ENCODE measurements around the gene CXCL12. TPM values are rescaled to one million over a fixed set of nuclear protein-coding genes. Genes with fewer than 3 reads are reported as not detected.

Gene CXCL12
- total and polyA plus RNA-seq, 2 of the 13 experiments (the other 11 are each of a cell fraction or from before 2014, with no cell fraction given): not detected

DNA sequence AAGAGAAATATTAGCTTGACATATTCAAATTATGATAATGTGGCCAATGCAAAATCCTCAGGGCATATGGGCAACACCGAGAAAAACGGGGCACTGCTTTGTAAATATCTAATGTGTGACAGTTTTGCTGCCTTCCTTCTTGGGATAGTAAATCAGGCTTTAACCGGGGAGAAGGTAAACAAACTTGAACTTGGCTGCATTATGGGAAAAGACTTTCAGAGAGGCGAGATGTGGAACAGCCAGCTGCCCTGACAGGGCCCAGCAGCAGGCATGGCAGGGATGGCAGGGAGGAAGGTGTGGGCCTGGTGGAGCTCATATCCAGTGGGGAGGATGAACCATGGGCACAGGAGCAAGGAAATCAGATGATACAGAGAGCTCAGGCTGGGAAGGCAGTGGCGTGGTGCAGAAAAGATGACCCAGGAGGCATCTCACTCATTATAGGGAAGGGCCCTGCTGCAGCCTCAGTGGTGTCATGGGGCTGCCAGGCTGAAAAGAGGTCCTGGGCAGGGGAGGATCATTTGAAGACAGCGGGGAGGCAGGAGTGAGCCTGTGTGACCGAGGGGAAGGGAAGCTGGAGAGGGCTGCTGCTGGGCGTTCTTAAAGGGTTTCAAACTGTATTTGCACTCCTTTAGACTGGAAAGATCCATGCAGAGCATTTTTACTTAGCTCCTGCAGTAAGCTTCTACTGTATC is 26.7 kb downstream of the CXCL12 start:
- FAIRE-seq (no peak), ATAC-seq (no peak), DNase-seq (ENCODE audit: low spot score) (no peak)
- POLR2A ChIA-PET: interaction anchor here (0.6 kb wide), 1 partner anchor 437 kb away, joined by 4 read pairs; no protein-coding TSS in a partner anchor
- Histone ChIP-seq H3K27me3 (ENCODE audit: control insufficient read depth in 1 of 2, insufficient read depth in 2 of 2, low read length in 2 of 2) (peaks cover 1 to 21% of the 10 kb centered on the region in 2 experiments; a peak in 3 of 5 replicates), H3K79me2 (ENCODE audit: insufficient read depth, low read length) (no peaks in the 10 kb centered on the region), H3K9me3 (ENCODE audit: low read length) (no peaks in the 10 kb centered on the region), H3K36me3 (replicated peaks in 1 of 2; ENCODE audit: control insufficient read depth in 1 of 2, insufficient read depth in 2 of 2, low read length in 2 of 2) (no peaks in the 10 kb centered on the region), H3K9ac (ENCODE audit: insufficient read depth, low read depth, low read length) (no peak overlapping the region), H2AFZ (ENCODE audit: low read length) (no peak overlapping the region), H3K4me3 (replicated peaks in 1 of 3; ENCODE audit: insufficient read depth in 1 of 3, low read depth in 2 of 3, low read length in 3 of 3) (no peak overlapping the region), H3K4me2 (ENCODE audit: low read depth, low read length) (no peak overlapping the region), H3K4me1 (ENCODE audit: insufficient read depth, low read length) (peaks cover 9% of the 10 kb centered on the region; the same call in 1 of the 2 replicates), H4K20me1 (ENCODE audit: insufficient read depth, low read length) (no peaks in the 10 kb centered on the region), H3K27ac (ENCODE audit: extremely low read length, insufficient read depth, low read length) (no peak overlapping the region)
- CTCF ChIA-PET (ENCODE audit: low intra/inter-chr PET ratio, low total read pairs): no interaction called here
- no TSS peak for BruUV-seq (replicated peaks)
- TF ChIP-seq PPARG (CRISPR knock-in tag; conservative IDR thresholded peaks at IDR 0.05) (no peak), HNRNPLL (IDR thresholded peaks at IDR 0.05; ENCODE audit: low read depth, low read length, poor library complexity, severe bottlenecking) (no peak), ZNF569 (CRISPR knock-in tag; IDR thresholded peaks at IDR 0.05; ENCODE audit: borderline replicate concordance) (no peak), ISX (CRISPR knock-in tag; conservative IDR thresholded peaks at IDR 0.05) (no peak), ZNF562 (CRISPR knock-in tag; IDR thresholded peaks at IDR 0.05; ENCODE audit: borderline replicate concordance) (no peak), ZSCAN25 (CRISPR knock-in tag; IDR thresholded peaks at IDR 0.05) (no peak)
- 27% methylated on average over 8 of the region's 8 CpGs for WGBS (ENCODE audit: low lambda C conversion rate)
- intact Hi-C loops (cut with micrococcal nuclease; ENCODE audit: unreplicated experiment): no loop called here
- in situ Hi-C loops (cut with HindIII; ENCODE audit: extremely low pct_ligation_motif_present, low pct_unique_long_range_greater_than_20kb): no loop called here

DNA sequence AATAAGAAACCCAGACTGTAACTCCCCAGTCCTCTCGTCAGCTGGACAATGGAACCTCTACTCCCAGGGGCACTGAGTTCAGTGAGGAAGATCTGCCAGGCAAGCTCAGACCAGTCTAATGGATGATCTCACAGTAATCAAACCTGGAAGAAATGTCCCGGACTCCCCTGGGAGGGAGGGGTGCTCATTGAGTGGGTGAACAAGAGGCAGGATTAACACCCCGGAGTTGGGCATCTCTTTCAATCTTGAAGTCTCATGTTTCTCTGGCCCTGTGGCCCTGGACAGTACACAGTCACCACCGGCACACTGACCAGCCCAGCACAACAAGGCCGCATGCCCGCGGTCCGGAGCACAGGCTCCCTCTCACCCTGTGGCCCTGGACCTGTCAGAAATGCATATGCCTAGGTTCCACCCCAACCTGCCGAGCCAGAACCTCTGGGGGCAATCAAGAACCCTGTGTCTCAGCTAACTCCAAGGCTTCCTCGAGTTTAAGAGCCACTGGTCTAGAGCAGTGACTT is 27.8 kb downstream of the CXCL12 start:
- DNase-seq (ENCODE audit: low spot score): no peak
- whole genome bisulfite sequencing (ENCODE audit: low lambda C conversion rate): 7% methylated on average over 4 of the region's 10 CpGs
- Histone ChIP-seq H3K9me3 (ENCODE audit: low read length) (no peaks in the 10 kb centered on the region), H3K4me2 (ENCODE audit: low read depth, low read length) (no peak overlapping the region), H4K20me1 (ENCODE audit: insufficient read depth, low read length) (no peaks in the 10 kb centered on the region), H3K27ac (ENCODE audit: extremely low read length, insufficient read depth, low read length) (no peak overlapping the region), H3K4me3 (replicated peaks in 1 of 3; ENCODE audit: insufficient read depth in 1 of 3, low read depth in 2 of 3, low read length in 3 of 3) (no peak overlapping the region), H2AFZ (ENCODE audit: low read length) (no peak overlapping the region), H3K79me2 (ENCODE audit: insufficient read depth, low read length) (no peaks in the 10 kb centered on the region), H3K4me1 (ENCODE audit: insufficient read depth, low read length) (peaks cover 16% of the 10 kb centered on the region), H3K9ac (ENCODE audit: insufficient read depth, low read depth, low read length) (no peak overlapping the region), H3K27me3 (ENCODE audit: control insufficient read depth in 1 of 2, insufficient read depth in 2 of 2, low read length in 2 of 2) (peaks cover 1 to 28% of the 10 kb centered on the region in 2 experiments; a peak in 2 of 5 replicates), H3K36me3 (replicated peaks in 1 of 2; ENCODE audit: control insufficient read depth in 1 of 2, insufficient read depth in 2 of 2, low read length in 2 of 2) (no peaks in the 10 kb centered on the region)
- in situ Hi-C loops (cut with HindIII; ENCODE audit: extremely low pct_ligation_motif_present, low pct_unique_long_range_greater_than_20kb) (no loop called here), intact Hi-C loops (cut with micrococcal nuclease; ENCODE audit: unreplicated experiment) (no loop called here)
- ChIA-PET POLR2A (no interaction called here), CTCF (ENCODE audit: low intra/inter-chr PET ratio, low total read pairs) (no interaction called here)
- BruUV-seq (replicated peaks): no TSS peak
- FAIRE-seq: no peak
- no peak for ATAC-seq
- no peak for TF ChIP-seq SATB2 (CRISPR knock-in tag; IDR thresholded peaks at IDR 0.05)
- TF ChIP-seq ZNF598 (CRISPR knock-in tag; IDR thresholded peaks at IDR 0.05; ENCODE audit: borderline replicate concordance): no peak
- no peak for TF ChIP-seq ZNF234 (CRISPR knock-in tag; conservative IDR thresholded peaks at IDR 0.05)
- TF ChIP-seq ZNF205 (CRISPR knock-in tag; IDR thresholded peaks at IDR 0.05): no peak
- TF ChIP-seq, protein P1, sequence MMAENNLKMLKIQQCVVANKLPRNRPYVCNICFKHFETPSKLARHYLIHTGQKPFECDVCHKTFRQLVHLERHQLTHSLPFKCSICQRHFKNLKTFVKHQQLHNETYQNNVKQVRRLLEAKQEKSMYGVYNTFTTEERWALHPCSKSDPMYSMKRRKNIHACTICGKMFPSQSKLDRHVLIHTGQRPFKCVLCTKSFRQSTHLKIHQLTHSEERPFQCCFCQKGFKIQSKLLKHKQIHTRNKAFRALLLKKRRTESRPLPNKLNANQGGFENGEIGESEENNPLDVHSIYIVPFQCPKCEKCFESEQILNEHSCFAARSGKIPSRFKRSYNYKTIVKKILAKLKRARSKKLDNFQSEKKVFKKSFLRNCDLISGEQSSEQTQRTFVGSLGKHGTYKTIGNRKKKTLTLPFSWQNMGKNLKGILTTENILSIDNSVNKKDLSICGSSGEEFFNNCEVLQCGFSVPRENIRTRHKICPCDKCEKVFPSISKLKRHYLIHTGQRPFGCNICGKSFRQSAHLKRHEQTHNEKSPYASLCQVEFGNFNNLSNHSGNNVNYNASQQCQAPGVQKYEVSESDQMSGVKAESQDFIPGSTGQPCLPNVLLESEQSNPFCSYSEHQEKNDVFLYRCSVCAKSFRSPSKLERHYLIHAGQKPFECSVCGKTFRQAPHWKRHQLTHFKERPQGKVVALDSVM (CRISPR knock-in tag; IDR thresholded peaks at IDR 0.05): no peak
- no peak for TF ChIP-seq CBFB (CRISPR knock-in tag; IDR thresholded peaks at IDR 0.05)
- TF ChIP-seq, protein P2, sequence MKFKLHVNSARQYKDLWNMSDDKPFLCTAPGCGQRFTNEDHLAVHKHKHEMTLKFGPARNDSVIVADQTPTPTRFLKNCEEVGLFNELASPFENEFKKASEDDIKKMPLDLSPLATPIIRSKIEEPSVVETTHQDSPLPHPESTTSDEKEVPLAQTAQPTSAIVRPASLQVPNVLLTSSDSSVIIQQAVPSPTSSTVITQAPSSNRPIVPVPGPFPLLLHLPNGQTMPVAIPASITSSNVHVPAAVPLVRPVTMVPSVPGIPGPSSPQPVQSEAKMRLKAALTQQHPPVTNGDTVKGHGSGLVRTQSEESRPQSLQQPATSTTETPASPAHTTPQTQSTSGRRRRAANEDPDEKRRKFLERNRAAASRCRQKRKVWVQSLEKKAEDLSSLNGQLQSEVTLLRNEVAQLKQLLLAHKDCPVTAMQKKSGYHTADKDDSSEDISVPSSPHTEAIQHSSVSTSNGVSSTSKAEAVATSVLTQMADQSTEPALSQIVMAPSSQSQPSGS (CRISPR knock-in tag; IDR thresholded peaks at IDR 0.05): no peak
- no peak for TF ChIP-seq ELK4 (CRISPR knock-in tag; IDR thresholded peaks at IDR 0.05; ENCODE audit: borderline replicate concordance)

Data from HepG2 (cell line).